Colonic mucosa (tissue), 4 donors: ENCODE measurements around the gene SGK1. TPM values are rescaled to one million over a fixed set of nuclear protein-coding genes. Genes with fewer than 3 reads are reported as not detected.
"Not testable (repeated sequence)": the region's sequence is repeated elsewhere in the genome, so short reads cannot be mapped to it uniquely, and the experiment has no call there.

Experiments used
- DNase-seq: peaks from one replicate; pipeline ENCODE4 v3.0.0-alpha.2; 2020
- H3K27ac ChIP-seq: fragments of 200-600 bp; one replicate; pipeline ENCODE4 v1.8.0; 2021
- H3K27me3 ChIP-seq: fragments of 200-600 bp; one replicate; pipeline ENCODE4 v1.8.0; 2021
- H3K36me3 ChIP-seq: fragments of 200-600 bp; one replicate; pipeline ENCODE4 v1.8.0; 2021
- H3K4me1 ChIP-seq: fragments of 200-600 bp; one replicate; pipeline ENCODE4 v1.8.0; 2021; ENCODE audit warnings: mild to moderate bottlenecking
- H3K4me3 ChIP-seq: fragments of 200-600 bp; one replicate; pipeline ENCODE4 v1.8.0; 2021
- H3K9ac ChIP-seq, 2 donors: one replicate each; pipeline ENCODE4 v1.7.0; 2013; ENCODE audit warnings: control low read depth in 2 of 2, low read depth in 2 of 2, low read length in 2 of 2
- H3K9me3 ChIP-seq: fragments of 200-600 bp; one replicate; pipeline ENCODE4 v1.8.0; 2021
- CTCF ChIP-seq: fragments of 200-600 bp; IDR thresholded peaks from one replicate; pipeline ENCODE4 v1.8.0; 2022; ENCODE audit warnings: antibody characterized with exemption, mild to moderate bottlenecking
- intact Hi-C: fragments of 100-400 bp; cut with DNase I; formaldehyde crosslinking; loops from one replicate; pipeline ENCODE4 v1.14.1; 2022
- total RNA-seq, 2 donors: library from RNA; stranded (reverse); fragmentation: NEBNext Ultra II Directional in 1 of 2; extraction: Animal tissue kit (Norgen Biotek cat#: 25700) in 1 of 2; gene quantifications; one replicate each; pipeline ENCODE4 v1.2.1, GENCODE V29; 2021
- donor health status: healthy.
- donor health status: DM: no; HTN: no; CAD: no.
- donor health status: DM: no; HTN: no; CAD: no.

Gene SGK1
- total RNA-seq, 2 donors from 2014 or later = 12.0 to 41.5 TPM

DNA sequence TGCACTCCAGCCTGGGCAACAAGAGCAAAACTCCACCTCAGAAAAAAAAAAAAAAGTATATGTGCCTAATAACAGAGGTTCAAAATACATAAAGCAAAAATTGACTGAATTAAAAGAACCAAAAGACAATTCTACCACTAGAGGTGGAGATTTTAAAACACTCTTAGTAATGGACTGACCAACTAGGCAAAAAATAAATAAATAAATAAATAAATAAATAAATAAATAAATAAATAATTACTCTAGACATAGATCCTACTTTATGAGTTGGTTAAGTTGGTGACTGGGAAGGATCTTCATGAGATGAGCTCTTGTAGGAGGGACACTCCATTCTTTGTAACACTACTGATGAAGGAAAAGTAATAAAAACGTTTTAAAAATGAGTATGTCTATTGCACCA is 113.9 kb downstream of the SGK1 start:
- H3K9me3 ChIP-seq = no peaks in the 10 kb centered on the region
- H3K9ac ChIP-seq = no peak overlapping the region
- no peak overlapping the region for H3K27ac ChIP-seq
- no peaks in the 10 kb centered on the region for H3K27me3 ChIP-seq
- H3K4me1 ChIP-seq = no peaks in the 10 kb centered on the region
- H3K4me3 ChIP-seq = no peak overlapping the region
- no peaks in the 10 kb centered on the region for H3K36me3 ChIP-seq
- DNase-seq = no peak
- no peak for TF ChIP-seq CTCF
- intact Hi-C loops = no loop called here

GRCh38 chr6:134201716-134202115 is 116.2 kb downstream of the SGK1 start:
- no peaks in the 10 kb centered on the region for H3K4me1 ChIP-seq
- no peaks in the 10 kb centered on the region for H3K9me3 ChIP-seq
- DNase-seq = no peak
- no peak overlapping the region for H3K4me3 ChIP-seq
- H3K27me3 ChIP-seq = no peaks in the 10 kb centered on the region
- H3K9ac ChIP-seq = no peak overlapping the region
- no peak overlapping the region for H3K27ac ChIP-seq
- H3K36me3 ChIP-seq = no peaks in the 10 kb centered on the region
- TF ChIP-seq CTCF = no peak
- intact Hi-C loops = no loop called here

DNA sequence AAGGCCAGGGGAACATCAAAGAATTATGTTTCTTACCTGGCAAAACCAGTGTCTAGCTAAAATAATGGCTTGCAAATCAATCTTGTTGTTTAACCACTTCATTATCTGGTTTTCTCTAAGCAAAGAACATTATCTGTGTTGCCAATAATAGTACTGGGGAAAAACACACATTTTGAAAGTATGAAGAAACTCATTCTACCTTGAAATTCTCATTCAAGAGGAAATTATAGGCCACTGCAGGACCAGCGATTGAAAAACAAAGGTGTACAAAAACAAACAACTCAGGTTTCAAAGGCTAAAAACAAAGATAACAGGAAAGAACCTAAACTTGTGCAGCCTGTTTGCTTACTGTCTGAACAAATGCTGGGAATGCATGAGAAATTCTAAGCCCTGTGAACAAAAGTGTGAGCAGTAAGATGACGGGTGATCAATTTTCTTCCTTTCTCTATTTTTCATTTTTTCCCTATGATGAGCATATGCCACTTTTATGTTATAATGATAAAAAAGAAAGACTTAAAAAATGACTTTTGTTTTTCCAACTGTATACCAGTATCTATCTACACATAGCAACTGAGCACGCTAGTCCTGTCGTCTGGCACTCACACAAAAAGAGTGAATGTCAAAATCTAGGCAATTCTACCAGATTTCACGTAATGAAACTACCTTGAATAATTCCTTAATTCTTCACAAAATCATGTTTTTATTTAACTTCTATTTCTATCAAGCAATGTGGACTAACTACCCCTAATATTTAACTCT is 117.9 kb downstream of the SGK1 start:
- Histone ChIP-seq H3K27ac (no peak overlapping the region), H3K36me3 (no peaks in the 10 kb centered on the region), H3K9me3 (no peaks in the 10 kb centered on the region), H3K4me1 (no peaks in the 10 kb centered on the region), H3K4me3 (no peak overlapping the region), H3K27me3 (no peaks in the 10 kb centered on the region), H3K9ac (no peak overlapping the region)
- DNase-seq = no peak
- TF ChIP-seq CTCF = no peak
- intact Hi-C loops = no loop called here

- H3K9ac ChIP-seq = no peak overlapping the region
- no peaks in the 10 kb centered on the region for H3K27me3 ChIP-seq
- H3K36me3 ChIP-seq = no peaks in the 10 kb centered on the region
- H3K4me3 ChIP-seq = no peak overlapping the region
- no peaks in the 10 kb centered on the region for H3K4me1 ChIP-seq
- H3K9me3 ChIP-seq = no peaks in the 10 kb centered on the region
- intact Hi-C loops = no loop called here
- no peak for DNase-seq
- H3K27ac ChIP-seq = no peak overlapping the region
- TF ChIP-seq CTCF = no peak
These were observed 119.8 kb downstream of the SGK1 start for GRCh38 chr6:134198093-134198492.

DNA sequence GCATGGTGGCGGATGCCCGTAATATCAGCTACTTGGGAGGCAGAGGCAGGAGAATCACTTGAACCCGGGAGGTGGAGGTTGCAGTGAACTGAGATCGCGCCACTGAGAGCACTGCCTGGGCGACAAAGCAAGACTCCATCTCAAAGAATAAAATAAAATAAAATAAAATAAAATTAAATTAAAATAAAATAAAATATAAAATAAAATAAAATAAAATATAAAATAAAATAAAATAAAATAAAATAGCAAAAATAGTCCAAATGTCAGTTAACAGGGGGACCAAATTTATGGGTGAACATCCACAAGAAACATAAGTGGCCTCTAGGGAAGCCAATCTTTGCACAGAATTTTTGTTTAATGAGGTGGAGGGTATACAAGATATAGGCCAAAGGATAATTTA is 120.2 kb downstream of the SGK1 start:
- H3K9ac ChIP-seq, DNase-seq, H3K27ac ChIP-seq, H3K4me1 ChIP-seq, intact Hi-C loops, H3K36me3 ChIP-seq, H3K9me3 ChIP-seq, H3K27me3 ChIP-seq, H3K4me3 ChIP-seq: not testable (repeated sequence)

DNA sequence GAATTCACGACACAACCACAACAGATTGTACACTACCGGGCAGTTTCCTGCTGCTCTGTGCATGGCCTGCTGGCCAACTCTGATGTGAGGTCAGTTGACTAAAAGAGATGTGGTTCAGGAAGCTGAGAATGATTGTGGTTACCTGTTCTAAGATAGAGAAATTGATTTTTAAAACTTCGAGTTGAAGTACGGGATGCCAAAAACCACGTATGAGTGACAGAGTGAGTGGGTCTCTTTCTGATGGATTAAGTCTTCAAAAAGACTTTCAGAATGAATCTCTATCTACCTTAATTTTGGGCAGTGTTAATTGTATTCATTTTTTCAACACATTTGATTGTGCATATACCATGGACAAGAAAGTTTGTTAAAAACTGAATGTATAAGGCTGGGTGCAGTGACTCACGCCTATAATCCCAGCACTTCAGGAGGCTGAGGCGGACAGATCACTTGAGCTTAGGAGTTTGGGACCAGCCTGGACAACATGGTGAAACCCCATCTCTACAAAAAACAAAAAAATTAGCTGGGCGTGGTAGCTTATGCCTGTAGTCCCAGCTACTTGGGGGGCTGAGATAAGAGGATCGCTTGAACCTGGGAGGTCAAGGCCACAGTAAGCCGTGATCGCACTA is 121.2 kb downstream of the SGK1 start:
- DNase-seq = no peak
- H3K9ac ChIP-seq = no peak overlapping the region
- intact Hi-C loops = no loop called here
- no peaks in the 10 kb centered on the region for H3K36me3 ChIP-seq
- H3K4me3 ChIP-seq = no peak overlapping the region
- no peaks in the 10 kb centered on the region for H3K27me3 ChIP-seq
- no peaks in the 10 kb centered on the region for H3K9me3 ChIP-seq
- no peak for TF ChIP-seq CTCF
- H3K27ac ChIP-seq = no peak overlapping the region
- no peaks in the 10 kb centered on the region for H3K4me1 ChIP-seq
